Measurements from ENCODE around the gene STX8. TPM values are rescaled to one million over a fixed set of nuclear protein-coding genes. Genes with fewer than 3 reads are reported as not detected.
"Not testable (repeated sequence)": the region's sequence is repeated elsewhere in the genome, so short reads cannot be mapped to it uniquely, and the experiment has no call there.

The STX8 gene
- total RNA-seq, 2 experiments from 2014 or later: 75.2 to 75.8 TPM

DNA sequence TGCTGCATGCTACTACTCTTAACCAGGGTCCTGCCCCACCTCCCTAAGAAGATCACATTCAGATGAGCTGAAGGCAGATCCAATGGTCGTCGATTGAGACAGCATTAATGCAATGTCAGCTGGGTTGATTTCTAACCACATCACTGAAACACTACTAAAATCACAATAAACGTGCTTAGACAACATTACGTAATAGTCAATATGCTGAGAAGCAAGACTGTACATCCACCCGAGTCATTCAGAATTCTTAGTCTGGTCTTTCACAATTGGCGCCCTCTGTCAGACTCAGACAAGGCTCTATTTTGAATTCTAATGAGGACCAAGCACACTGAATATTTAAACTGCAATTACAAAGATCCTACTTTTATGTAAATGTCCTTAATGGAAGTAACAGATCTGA, 205.2 kb downstream of the STX8 start:
- intact Hi-C loops (cut with micrococcal nuclease): no loop called here
- no peak for DNase-seq
- no peaks in the 10 kb centered on the region for H3K36me3 Mint-ChIP-seq
- no peaks in the 10 kb centered on the region for H3K9me3 Mint-ChIP-seq
- H3K27ac Mint-ChIP-seq: no peak overlapping the region
- ChIA-PET CTCF (no interaction called here), POLR2A (no interaction called here)
- no peaks in the 10 kb centered on the region for H3K27me3 Mint-ChIP-seq
- peaks cover 7% of the 10 kb centered on the region for H3K4me1 Mint-ChIP-seq (ENCODE audit: low read depth)
- no peak overlapping the region for H3K4me3 Mint-ChIP-seq

DNA sequence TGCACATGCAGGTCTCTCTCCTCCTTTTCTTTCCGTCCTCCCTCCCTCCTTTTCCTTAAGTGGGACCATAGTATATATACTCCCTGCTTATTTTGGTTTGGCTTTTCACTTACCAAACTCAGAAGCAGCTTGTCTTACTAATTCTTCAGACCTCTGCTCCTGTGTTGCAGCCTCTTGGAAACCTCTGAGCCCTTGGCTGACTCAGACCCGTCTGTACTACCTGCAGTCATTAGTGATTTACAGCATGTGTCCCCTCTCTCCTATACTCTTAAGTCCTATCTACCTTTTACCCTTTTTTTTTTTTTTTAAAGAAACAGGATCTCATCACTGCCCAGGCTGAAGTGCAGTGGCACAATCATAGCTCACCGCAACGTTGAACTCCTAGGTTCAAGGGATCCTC, 207.0 kb downstream of the STX8 start:
- Mint-ChIP-seq H3K27ac (no peak overlapping the region), H3K4me1 (ENCODE audit: low read depth) (peaks cover 15% of the 10 kb centered on the region), H3K4me3 (no peak overlapping the region), H3K9me3 (no peaks in the 10 kb centered on the region), H3K36me3 (no peaks in the 10 kb centered on the region), H3K27me3 (no peaks in the 10 kb centered on the region)
- no peak for DNase-seq
- intact Hi-C loops (cut with micrococcal nuclease): no loop called here
- ChIA-PET CTCF (no interaction called here), POLR2A (no interaction called here)

DNA sequence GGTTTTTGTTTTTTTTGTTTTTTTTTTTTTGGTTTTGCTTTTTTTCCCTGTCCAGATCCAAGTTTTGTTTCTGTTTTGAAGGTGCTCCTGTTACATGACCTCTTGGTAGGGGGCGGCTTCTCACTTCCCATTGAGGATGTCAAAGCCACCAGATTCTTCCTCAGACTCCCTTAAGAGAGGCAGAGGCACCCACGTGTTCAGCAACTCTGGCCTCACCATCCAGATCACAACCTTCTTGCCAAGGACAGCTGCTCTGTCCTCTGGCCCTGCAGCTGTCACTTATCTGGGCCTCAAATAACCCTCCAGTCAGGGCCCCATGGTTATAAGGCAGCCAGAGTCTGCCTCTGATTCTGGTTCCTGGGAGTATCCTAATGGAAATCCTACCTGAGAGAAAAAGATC, 208.5 kb downstream of the STX8 start:
- intact Hi-C loops (cut with micrococcal nuclease): no loop called here
- Mint-ChIP-seq H3K4me1 (ENCODE audit: low read depth) (peaks cover 18% of the 10 kb centered on the region), H3K9me3 (no peaks in the 10 kb centered on the region), H3K27ac (no peak overlapping the region), H3K36me3 (no peaks in the 10 kb centered on the region), H3K27me3 (no peaks in the 10 kb centered on the region), H3K4me3 (no peak overlapping the region)
- POLR2A ChIA-PET: no interaction called here
- CTCF ChIA-PET: no interaction called here
- no peak for DNase-seq

DNA sequence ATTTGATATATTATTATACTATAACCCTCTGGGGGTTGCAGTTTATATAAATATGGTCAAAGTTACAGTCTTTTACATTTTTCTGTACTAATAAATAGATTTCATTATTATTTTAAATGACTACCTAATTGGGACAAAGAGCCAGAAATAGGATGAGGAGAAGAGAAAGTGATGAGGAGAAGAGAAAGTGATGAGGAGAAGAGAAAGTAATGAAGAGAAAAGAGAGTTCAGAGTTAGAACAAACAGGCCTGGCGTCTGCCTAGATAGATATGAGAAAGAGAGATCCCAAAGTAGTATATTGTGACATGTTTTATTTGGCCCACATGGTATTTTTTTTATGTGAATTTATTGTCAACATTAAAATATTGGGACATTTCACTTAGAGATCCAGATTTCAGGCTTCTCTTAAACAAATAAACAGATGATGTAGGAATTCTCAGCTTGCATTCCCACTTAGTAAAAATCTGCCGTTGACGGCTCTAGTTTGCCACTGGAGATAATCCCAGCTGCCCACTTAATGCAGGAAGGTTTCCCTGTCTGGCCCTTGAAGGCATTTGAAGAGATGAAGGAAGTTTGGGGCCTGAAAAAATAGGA, 210.7 kb downstream of the STX8 start:
- Mint-ChIP-seq H3K4me3 (no peak overlapping the region), H3K4me1 (ENCODE audit: low read depth) (peaks cover 12% of the 10 kb centered on the region), H3K27ac (no peak overlapping the region), H3K27me3 (no peaks in the 10 kb centered on the region), H3K36me3 (no peaks in the 10 kb centered on the region), H3K9me3 (no peaks in the 10 kb centered on the region)
- ChIA-PET POLR2A (no interaction called here), CTCF (interaction anchor here (0.9 kb wide), 1 partner anchor 22 kb away, joined by 3 read pairs; no protein-coding TSS in a partner anchor)
- intact Hi-C loops (cut with micrococcal nuclease): no loop called here
- no peak for DNase-seq

DNA sequence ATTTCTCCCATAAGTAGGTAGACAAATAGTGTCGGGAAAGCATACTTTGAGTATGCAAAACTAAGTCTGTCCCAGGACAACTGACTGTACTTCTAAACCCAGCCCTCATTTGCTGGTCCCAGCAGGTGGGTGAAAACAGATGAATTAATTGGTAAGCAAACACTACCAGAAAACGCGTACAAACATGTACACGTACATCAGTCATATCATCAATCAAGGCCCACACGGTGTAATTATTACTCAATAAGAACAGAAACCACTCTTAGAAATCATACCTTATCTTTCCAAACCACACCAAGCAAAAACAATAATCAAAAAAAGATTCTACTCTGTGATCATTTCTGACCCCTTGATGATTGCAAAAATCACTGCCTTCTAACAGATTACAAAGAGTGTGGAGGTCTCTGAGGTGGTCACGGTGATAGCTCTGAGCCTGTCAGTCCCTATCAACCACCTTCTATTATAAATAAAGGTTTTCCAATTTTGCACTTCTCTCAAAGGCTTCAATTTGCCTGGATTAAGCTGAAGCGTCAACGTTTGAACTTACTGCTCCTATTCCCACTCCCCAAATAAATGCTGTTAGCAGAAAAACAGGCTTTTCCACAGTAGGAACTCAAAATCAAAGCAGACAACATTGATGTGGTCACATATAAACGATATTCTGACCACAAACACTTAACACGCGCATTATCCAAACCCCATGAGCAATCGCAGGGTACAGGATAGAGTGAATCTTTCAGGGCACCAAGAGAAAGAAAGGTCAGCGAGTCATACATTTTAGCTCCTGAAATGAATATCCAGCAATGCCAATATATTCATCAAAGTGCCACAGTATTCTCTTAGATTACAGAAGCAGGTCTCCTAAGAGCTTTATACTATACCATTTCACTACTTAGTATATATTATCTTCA, 211.9 kb downstream of the STX8 start:
- ChIA-PET POLR2A (no interaction called here), CTCF (no interaction called here)
- Mint-ChIP-seq H3K27ac (no peak overlapping the region), H3K27me3 (no peaks in the 10 kb centered on the region), H3K9me3 (no peaks in the 10 kb centered on the region), H3K4me1 (ENCODE audit: low read depth) (peaks cover 12% of the 10 kb centered on the region), H3K36me3 (no peaks in the 10 kb centered on the region), H3K4me3 (no peak overlapping the region)
- intact Hi-C loops (cut with micrococcal nuclease): no loop called here
- peak; percentile 31 for DNase-seq

DNA sequence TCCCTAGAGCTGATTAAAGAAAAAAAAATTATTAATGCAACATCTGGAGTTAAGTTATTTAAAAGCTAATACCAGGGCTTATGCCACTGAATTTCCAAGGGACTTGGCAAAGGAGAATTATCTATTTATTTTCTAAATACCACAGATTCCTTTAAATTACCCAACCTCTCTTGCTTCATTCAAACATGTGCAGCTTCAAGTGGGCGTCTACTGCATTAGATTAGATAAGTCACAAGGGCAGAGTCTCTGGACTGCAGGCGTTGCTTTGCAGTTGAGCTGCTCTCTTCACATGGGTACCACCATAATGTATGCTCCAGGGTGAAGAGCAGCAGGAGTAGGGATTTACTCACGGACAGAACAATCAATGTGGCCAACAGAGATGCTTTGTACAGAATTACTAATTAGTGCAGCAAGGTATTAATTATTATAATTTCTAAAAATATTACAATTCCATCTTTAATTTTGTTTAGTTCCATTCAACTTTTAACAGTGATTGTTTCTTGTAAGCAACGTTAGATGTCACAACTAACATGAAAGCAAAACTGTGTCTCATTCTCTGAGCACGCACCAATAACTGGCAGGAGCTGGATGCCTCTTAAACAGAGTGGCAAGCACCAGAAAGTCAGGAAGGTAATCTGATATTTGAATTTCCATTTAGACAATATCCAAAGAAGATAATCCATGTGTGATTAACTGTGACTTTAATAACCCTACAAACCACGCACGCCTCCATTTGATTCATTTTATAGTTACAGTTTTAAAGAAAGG, 214.2 kb downstream of the STX8 start:
- H3K4me1 Mint-ChIP-seq (ENCODE audit: low read depth): peaks cover 12% of the 10 kb centered on the region
- no peaks in the 10 kb centered on the region for H3K9me3 Mint-ChIP-seq
- no peak overlapping the region for H3K27ac Mint-ChIP-seq
- H3K36me3 Mint-ChIP-seq: peaks cover 3% of the 10 kb centered on the region
- POLR2A ChIA-PET: no interaction called here
- no peak overlapping the region for H3K4me3 Mint-ChIP-seq
- no peak for DNase-seq
- intact Hi-C loops (cut with micrococcal nuclease): no loop called here
- no peaks in the 10 kb centered on the region for H3K27me3 Mint-ChIP-seq
- CTCF ChIA-PET: interaction anchor here (0.7 to 1.2 kb wide), 2 partner anchors 168 to 337 kb away, joined by 3 read pairs; no protein-coding TSS in a partner anchor

DNA sequence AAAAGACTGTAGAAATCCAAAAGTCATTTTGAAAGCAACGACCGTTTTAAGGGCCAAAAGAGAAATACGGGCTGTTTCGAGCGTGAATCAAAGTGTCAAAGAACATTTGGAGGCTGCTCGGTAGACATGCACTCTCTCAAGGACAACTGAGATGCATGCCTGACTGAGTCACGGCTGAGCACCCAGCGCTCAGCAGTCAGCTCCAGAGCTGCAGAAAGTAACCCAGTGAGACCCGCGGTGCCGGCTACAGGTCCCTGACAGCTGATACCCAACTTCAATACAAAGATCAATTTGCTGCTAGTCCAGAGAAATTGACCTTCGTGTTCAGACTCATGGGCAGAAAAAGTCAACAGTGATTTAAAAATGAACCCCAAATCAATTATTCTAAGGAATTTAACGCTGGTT, 214.9 kb downstream of the STX8 start:
- ChIA-PET POLR2A (no interaction called here), CTCF (interaction anchor here (1.2 kb wide), 1 partner anchor 168 kb away, joined by 3 read pairs; no protein-coding TSS in a partner anchor)
- no peak overlapping the region for H3K27ac Mint-ChIP-seq
- intact Hi-C loops (cut with micrococcal nuclease): no loop called here
- H3K4me3 Mint-ChIP-seq: no peak overlapping the region
- H3K27me3 Mint-ChIP-seq: no peaks in the 10 kb centered on the region
- H3K4me1 Mint-ChIP-seq (ENCODE audit: low read depth): peaks cover 12% of the 10 kb centered on the region
- H3K9me3 Mint-ChIP-seq: no peaks in the 10 kb centered on the region
- DNase-seq: no peak
- H3K36me3 Mint-ChIP-seq: peaks cover 3% of the 10 kb centered on the region

DNA sequence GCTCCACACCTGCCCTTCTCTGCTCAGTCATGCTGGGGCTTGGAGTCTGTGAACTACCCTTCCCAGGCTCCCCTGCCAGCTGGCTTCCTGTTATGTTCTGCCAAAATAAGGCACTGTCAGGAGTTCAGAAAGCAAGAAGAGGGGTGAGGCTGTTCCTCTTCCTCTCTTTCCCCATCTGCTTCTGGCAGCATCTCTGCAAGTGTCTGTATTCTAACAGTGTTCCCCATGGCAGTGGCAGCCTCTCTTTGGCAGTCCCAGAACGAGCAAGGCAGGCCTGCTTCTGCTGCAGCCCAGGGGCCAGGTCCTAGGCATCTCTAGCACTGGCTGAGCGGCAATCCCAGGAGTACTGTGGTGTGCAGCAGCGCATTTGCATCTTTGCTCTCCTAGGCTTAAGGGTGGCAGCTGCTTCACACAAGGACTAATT, 219.1 kb downstream of the STX8 start:
- H3K36me3 Mint-ChIP-seq: peaks cover 3% of the 10 kb centered on the region
- H3K4me1 Mint-ChIP-seq (ENCODE audit: low read depth): no peaks in the 10 kb centered on the region
- H3K27ac Mint-ChIP-seq: no peak overlapping the region
- ChIA-PET POLR2A (interaction anchor here (0.7 kb wide), 1 partner anchor 12 kb away, joined by 4 read pairs; no protein-coding TSS in a partner anchor), CTCF (no interaction called here)
- H3K9me3 Mint-ChIP-seq: no peaks in the 10 kb centered on the region
- no peak for DNase-seq
- H3K4me3 Mint-ChIP-seq: no peak overlapping the region
- intact Hi-C loops (cut with micrococcal nuclease): no loop called here
- H3K27me3 Mint-ChIP-seq: no peaks in the 10 kb centered on the region

DNA sequence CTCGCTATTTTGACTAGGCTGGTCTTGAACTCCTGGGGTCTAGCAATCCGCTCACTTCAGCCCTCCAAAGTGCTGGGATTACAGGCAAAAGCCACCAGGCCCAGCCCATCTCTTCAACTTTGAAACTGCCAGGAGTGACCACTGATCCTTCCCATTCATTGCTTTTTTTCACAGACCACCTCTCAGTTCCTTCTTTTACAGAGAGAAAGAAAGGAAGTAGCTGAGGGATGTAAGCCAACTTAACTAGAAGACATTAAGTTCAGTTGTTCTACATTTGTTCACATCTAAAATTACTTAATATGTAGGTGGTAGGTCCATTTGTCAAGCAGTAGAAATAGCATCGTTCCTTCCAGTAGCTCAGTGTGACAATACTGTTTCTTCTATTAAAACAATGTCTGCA, 219.8 kb downstream of the STX8 start:
- DNase-seq: no peak
- H3K4me3 Mint-ChIP-seq: no peak overlapping the region
- H3K4me1 Mint-ChIP-seq (ENCODE audit: low read depth): no peaks in the 10 kb centered on the region
- H3K27ac Mint-ChIP-seq: no peak overlapping the region
- intact Hi-C loops (cut with micrococcal nuclease): no loop called here
- ChIA-PET CTCF (no interaction called here), POLR2A (no interaction called here)
- H3K9me3 Mint-ChIP-seq: no peaks in the 10 kb centered on the region
- no peaks in the 10 kb centered on the region for H3K27me3 Mint-ChIP-seq
- peaks cover 3% of the 10 kb centered on the region for H3K36me3 Mint-ChIP-seq

DNA sequence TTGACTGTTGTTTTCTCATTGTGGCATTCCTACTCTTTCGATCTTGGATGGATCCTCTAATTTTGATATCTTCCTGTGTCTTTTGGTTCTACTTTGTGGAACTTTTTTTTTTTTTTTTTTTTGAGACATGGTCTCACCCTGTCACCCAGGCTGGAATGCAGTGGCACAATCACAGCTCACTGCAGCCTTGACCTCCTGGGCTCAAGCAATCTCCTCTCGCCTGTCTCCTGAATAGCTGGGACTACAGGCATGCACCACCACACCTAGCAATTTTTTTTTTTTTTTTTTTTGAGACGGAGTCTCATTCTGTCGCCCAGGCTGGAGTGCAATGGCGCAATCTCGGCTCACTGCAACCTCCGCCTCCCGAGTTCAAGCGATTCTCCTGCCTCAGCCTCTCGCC, 220.4 kb downstream of the STX8 start:
- POLR2A ChIA-PET; H3K36me3 Mint-ChIP-seq; CTCF ChIA-PET; H3K27me3 Mint-ChIP-seq; H3K9me3 Mint-ChIP-seq; H3K4me1 Mint-ChIP-seq (ENCODE audit: low read depth); DNase-seq; H3K4me3 Mint-ChIP-seq; intact Hi-C loops (cut with micrococcal nuclease); H3K27ac Mint-ChIP-seq: not testable (repeated sequence)

DNA sequence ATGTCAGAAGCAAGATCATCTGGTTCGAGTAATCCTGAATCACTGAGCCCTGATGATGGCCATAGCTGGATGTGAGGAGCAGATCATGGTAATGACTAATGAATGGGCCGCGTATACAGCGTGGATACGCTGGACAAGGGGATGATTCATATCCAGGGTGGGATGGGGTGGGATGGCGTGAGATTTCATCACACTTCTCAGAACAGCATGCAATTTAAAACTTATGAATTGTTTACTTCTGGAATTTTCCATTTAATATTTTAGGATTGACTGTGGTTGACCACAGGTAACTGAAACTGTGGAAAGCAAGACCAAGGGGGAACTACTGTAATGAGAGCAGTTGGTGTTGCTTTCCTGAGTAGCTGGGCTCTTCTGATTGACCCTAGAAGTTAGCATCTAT, 225.5 kb downstream of the STX8 start:
- Mint-ChIP-seq H3K27me3 (no peaks in the 10 kb centered on the region), H3K9me3 (no peaks in the 10 kb centered on the region), H3K4me1 (ENCODE audit: low read depth) (peaks cover 8% of the 10 kb centered on the region), H3K4me3 (no peak overlapping the region), H3K36me3 (no peaks in the 10 kb centered on the region), H3K27ac (no peak overlapping the region)
- CTCF ChIA-PET: no interaction called here
- no peak for DNase-seq
- intact Hi-C loops (cut with micrococcal nuclease): no loop called here
- POLR2A ChIA-PET: no interaction called here

DNA sequence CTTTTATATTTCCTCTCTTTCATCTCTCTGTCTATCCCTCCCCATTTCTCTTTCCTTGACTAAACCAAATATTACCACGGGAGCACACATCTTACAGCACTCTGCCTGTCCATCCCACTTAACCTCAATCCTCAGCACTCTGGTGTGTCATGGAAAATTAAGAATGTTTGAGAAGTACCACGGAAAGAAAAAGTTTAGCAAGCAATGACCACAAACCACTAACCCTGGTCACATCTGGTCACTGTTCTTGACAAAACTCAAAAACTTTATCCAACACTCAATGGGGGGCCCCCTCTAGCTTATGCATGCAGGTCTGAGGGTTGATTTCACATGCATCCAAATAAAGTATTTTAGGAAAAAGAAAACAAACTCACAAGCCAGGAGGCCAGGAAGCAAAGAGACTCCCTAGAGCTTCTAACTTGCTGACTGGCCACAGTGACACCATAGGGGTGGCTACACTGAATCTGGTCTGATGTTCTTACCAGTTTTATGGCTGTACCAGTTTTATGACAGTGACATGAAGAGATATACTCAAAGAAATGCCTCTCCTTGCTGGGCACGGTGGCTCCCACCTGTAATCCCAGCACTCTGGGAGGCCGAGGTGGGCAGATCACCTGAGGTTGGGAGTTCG, 229.2 kb downstream of the STX8 start:
- Mint-ChIP-seq H3K36me3 (peaks cover 5% of the 10 kb centered on the region), H3K27ac (peak overlapping the region; percentile 28), H3K27me3 (no peaks in the 10 kb centered on the region), H3K4me3 (no peak overlapping the region), H3K9me3 (no peaks in the 10 kb centered on the region), H3K4me1 (ENCODE audit: low read depth) (peaks cover 8% of the 10 kb centered on the region)
- intact Hi-C loops (cut with micrococcal nuclease): no loop called here
- CTCF ChIA-PET: no interaction called here
- peak; percentile 12 for DNase-seq
- POLR2A ChIA-PET: no interaction called here

Measured in activated CD4-positive, alpha-beta memory T cell treated with anti-CD3 and anti-CD28 coated beads for 36 hours (primary cell).